HepG2 (cell line): ENCODE results near the gene ABCC8. TPM values are rescaled to one million over a fixed set of nuclear protein-coding genes. Genes with fewer than 3 reads are reported as not detected.

Experiments used
- ARID5B ChIP-seq: IDR thresholded peaks from 2 replicates; pipeline ENCODE4 v1.4.0; 2020; ENCODE audit warnings: mild to moderate bottlenecking, missing genetic modification reagents
- BRD4 ChIP-seq: sonication (generic); formaldehyde crosslinking; IDR thresholded peaks from 2 replicates; pipeline ENCODE4 v1.4.0; 2020; ENCODE audit warnings: missing genetic modification reagents
- GLI4 ChIP-seq: sonication (generic); formaldehyde crosslinking; IDR thresholded peaks from 2 replicates; pipeline ENCODE4 v1.5.1; 2020; ENCODE audit warnings: missing genetic modification reagents, mild to moderate bottlenecking, moderate library complexity, borderline replicate concordance
- HMGXB3 ChIP-seq: sonication (generic); formaldehyde crosslinking; IDR thresholded peaks from 2 replicates; pipeline ENCODE4 v1.4.0; 2020; ENCODE audit warnings: missing genetic modification reagents, borderline replicate concordance
- HNF4A ChIP-seq: sonication (generic); formaldehyde crosslinking; IDR thresholded peaks from 2 replicates; pipeline ENCODE4 v1.4.0; 2020; ENCODE audit warnings: missing genetic modification reagents
- IRF2 ChIP-seq: IDR thresholded peaks from 2 replicates; pipeline ENCODE4 v1.6.1; 2018; ENCODE audit warnings: missing genetic modification reagents, missing compliant biosample characterization
- MXD1 ChIP-seq: sonication (generic); formaldehyde crosslinking; IDR thresholded peaks from 2 replicates; pipeline ENCODE4 v1.4.0; 2020; ENCODE audit warnings: mild to moderate bottlenecking, missing genetic modification reagents
- PAXIP1 ChIP-seq: sonication (generic); formaldehyde crosslinking; conservative IDR thresholded peaks from 2 replicates; pipeline ENCODE4 v1.4.0; 2020; ENCODE audit warnings: mild to moderate bottlenecking, missing genetic modification reagents, moderate library complexity
- RBM39 ChIP-seq: fragments of 200-400 bp; formaldehyde crosslinking; IDR thresholded peaks from one replicate; pipeline ENCODE4 v1.6.1; 2018; ENCODE audit warnings: antibody characterized with exemption, mild to moderate bottlenecking, low read depth, low read length; ENCODE audit not compliant: poor library complexity, severe bottlenecking
- TFDP1 ChIP-seq: IDR thresholded peaks from 2 replicates; pipeline ENCODE4 v1.6.1; 2016; ENCODE audit warnings: missing compliant biosample characterization, missing genetic modification reagents, borderline replicate concordance
- ZNF121 ChIP-seq: sonication (generic); formaldehyde crosslinking; IDR thresholded peaks from 2 replicates; pipeline ENCODE4 v1.5.0; 2020; ENCODE audit warnings: mild to moderate bottlenecking, missing genetic modification reagents
- ZNF788 ChIP-seq: sonication (generic); formaldehyde crosslinking; IDR thresholded peaks from 2 replicates; pipeline ENCODE4 v1.5.0; 2020; ENCODE audit warnings: mild to moderate bottlenecking, missing genetic modification reagents, borderline replicate concordance
- ZNF878 ChIP-seq: sonication (generic); formaldehyde crosslinking; IDR thresholded peaks from 2 replicates; pipeline ENCODE4 v1.8.1; 2023; ENCODE audit warnings: mild to moderate bottlenecking, missing genetic modification reagents, moderate library complexity
- polyA plus RNA-seq, 8 experiments: library from polyadenylated mRNA; depleted of rRNA in 3 of 8; stranded (reverse) in 7 of 8; unstranded in 1 of 8; fragments of >200 nt; fragmentation: Illumina TruSeq in 4 of 8; extraction: Trizol in 4 of 8; gene quantifications; 2 replicates each; pipeline versions ENCODE4 v1.2.1 to v1.2.3, GENCODE V29; 2011 to 2016; ENCODE audit warnings: low read depth in 4 of 8, missing spikeins in 1 of 8, mixed read lengths in 1 of 8; ENCODE audit not compliant: insufficient read depth in 1 of 8
- total RNA-seq, 5 experiments: library from RNA; depleted of rRNA; stranded (reverse); fragments of >200 nt; fragmentation: Illumina TruSeq; extraction: Trizol; gene quantifications; 2 replicates each; pipeline ENCODE4 v1.2.3, GENCODE V29; 2016; ENCODE audit warnings: low read depth in 1 of 5

The ABCC8 gene
- total and polyA plus RNA-seq, 2 of the 13 experiments (the other 11 are each of a cell fraction or from before 2014, with no cell fraction given) = not detected

GRCh38 chr11:17423533-17424310 lies 52.9 kb downstream of the ABCC8 start (continued):
- TF ChIP-seq MXD1 (CRISPR knock-in tag) = 0 out of 2 replicates have a peak, but pooled peaks have one; percentile 25
- TF ChIP-seq BRD4 = no peak
- no peak for TF ChIP-seq HMGXB3 (CRISPR knock-in tag)
- TF ChIP-seq HNF4A (CRISPR knock-in tag) = peak; percentile 66
- TF ChIP-seq ZNF121 = peak; percentile 91
- peak; percentile 38; the same call in 1 of the 2 replicates for TF ChIP-seq TFDP1
- peak; percentile 30; the same call in 1 of the 2 replicates for TF ChIP-seq PAXIP1 (CRISPR knock-in tag)
- TF ChIP-seq ARID5B = peak; percentile 31; the same call in 1 of the 2 replicates
- TF ChIP-seq GLI4 (CRISPR knock-in tag) = 0 out of 2 replicates have a peak, but pooled peaks have one; percentile 42
- TF ChIP-seq IRF2 = no peak
- TF ChIP-seq RBM39 = no peak
- TF ChIP-seq ZNF878 (CRISPR knock-in tag) = no peak
- no peak for TF ChIP-seq ZNF788 (CRISPR knock-in tag)
